ENCODE measurements around the gene PTPRN2.

DNA sequence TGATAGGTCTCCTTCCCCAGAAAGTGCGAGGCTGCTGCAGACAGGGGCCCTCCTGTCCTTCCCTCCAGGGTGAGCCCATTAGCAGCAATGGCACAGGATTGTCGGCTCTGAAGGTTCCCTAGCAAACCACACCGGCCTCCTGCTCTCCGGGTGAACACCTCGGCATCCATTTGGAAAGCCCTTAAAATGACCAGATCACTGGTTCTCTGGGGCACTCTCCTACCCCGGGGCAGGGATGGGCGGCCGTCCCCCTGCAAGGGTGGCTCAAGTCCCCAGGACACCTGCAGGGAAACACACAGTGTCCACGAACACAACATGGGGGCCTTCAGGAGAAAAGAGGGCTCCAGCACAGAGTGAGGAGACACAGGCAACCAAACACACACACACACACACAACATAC, 459.1 kb downstream of the PTPRN2 start:
- TF ChIP-seq, protein P1, sequence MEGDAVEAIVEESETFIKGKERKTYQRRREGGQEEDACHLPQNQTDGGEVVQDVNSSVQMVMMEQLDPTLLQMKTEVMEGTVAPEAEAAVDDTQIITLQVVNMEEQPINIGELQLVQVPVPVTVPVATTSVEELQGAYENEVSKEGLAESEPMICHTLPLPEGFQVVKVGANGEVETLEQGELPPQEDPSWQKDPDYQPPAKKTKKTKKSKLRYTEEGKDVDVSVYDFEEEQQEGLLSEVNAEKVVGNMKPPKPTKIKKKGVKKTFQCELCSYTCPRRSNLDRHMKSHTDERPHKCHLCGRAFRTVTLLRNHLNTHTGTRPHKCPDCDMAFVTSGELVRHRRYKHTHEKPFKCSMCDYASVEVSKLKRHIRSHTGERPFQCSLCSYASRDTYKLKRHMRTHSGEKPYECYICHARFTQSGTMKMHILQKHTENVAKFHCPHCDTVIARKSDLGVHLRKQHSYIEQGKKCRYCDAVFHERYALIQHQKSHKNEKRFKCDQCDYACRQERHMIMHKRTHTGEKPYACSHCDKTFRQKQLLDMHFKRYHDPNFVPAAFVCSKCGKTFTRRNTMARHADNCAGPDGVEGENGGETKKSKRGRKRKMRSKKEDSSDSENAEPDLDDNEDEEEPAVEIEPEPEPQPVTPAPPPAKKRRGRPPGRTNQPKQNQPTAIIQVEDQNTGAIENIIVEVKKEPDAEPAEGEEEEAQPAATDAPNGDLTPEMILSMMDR (IDR thresholded peaks at IDR 0.05): no peak
- no peak for TF ChIP-seq TAF1 (IDR thresholded peaks at IDR 0.05; ENCODE audit: borderline replicate concordance, low read depth, low read length)
